GM21515 (cell line): ENCODE results near the gene GLT1D1.
"Not testable (repeated sequence)": the region's sequence is repeated elsewhere in the genome, so short reads cannot be mapped to it uniquely, and the experiment has no call there.

Experiments used
- ATAC-seq: cut with Tn5 transposase; IDR thresholded peaks from one replicate; pipeline ENCODE4 v1.9.1; 2021; ENCODE audit not compliant: unreplicated experiment

GLT1D1 gene

GRCh38 chr12:128820253-128820652, 33.0 kb upstream of the GLT1D1 start:
- ATAC-seq: no peak

- ATAC-seq: peak; percentile 61
Measured at GRCh38 chr12:128820723-128821432, 32.4 kb upstream of the GLT1D1 start.

- peak; percentile 10 for ATAC-seq
Measured at GRCh38 chr12:128823216-128823915, 29.9 kb upstream of the GLT1D1 start.

GRCh38 chr12:128823916-128824839, 29.1 kb upstream of the GLT1D1 start, which contains the start of gene SLC15A4:
Gene SLC15A4, minus strand, starts transcription at chr12:128823958. Its CDS starts 15 bp downstream, at chr12:128823943.
- peak; percentile 76 for ATAC-seq

GRCh38 chr12:128825835-128826234, 27.4 kb upstream of the GLT1D1 start:
- ATAC-seq: no peak

GRCh38 chr12:128827724-128828123, 25.6 kb upstream of the GLT1D1 start:
- no peak for ATAC-seq

GRCh38 chr12:128829861-128830504, 23.3 kb upstream of the GLT1D1 start:
- peak; percentile 91 for ATAC-seq

GRCh38 chr12:128830505-128830893, 22.8 kb upstream of the GLT1D1 start:
- ATAC-seq: peak; percentile 61

- no peak for ATAC-seq
Measured at GRCh38 chr12:128833418-128833817, 19.9 kb upstream of the GLT1D1 start.

GRCh38 chr12:128839885-128840284, 13.4 kb upstream of the GLT1D1 start:
- ATAC-seq: not testable (repeated sequence)

GRCh38 chr12:128840862-128841468, 12.3 kb upstream of the GLT1D1 start:
- peak; percentile 86 for ATAC-seq

- no peak for ATAC-seq
Measured at GRCh38 chr12:128842579-128842978, 10.7 kb upstream of the GLT1D1 start.

- ATAC-seq: no peak
Measured at GRCh38 chr12:128843538-128843937, 9.7 kb upstream of the GLT1D1 start.

- no peak for ATAC-seq
Measured at GRCh38 chr12:128844031-128844635, 9.1 kb upstream of the GLT1D1 start.

GRCh38 chr12:128846671-128847070, 6.6 kb upstream of the GLT1D1 start:
- ATAC-seq: not testable (repeated sequence)

GRCh38 chr12:128848371-128848770, 4.9 kb upstream of the GLT1D1 start:
- no peak for ATAC-seq

GRCh38 chr12:128849806-128850205, 3.5 kb upstream of the GLT1D1 start:
- not testable (repeated sequence) for ATAC-seq

- ATAC-seq: no peak
Measured at GRCh38 chr12:128850400-128850799, 2.9 kb upstream of the GLT1D1 start.

- ATAC-seq: not testable (repeated sequence)
Measured at GRCh38 chr12:128851429-128851828, 1.8 kb upstream of the GLT1D1 start.
